GM20431 (cell line): ENCODE data around the gene BTBD9.

Experiments used
- in situ Hi-C: fragments of 300-500 bp; cut with MseI, MboI; formaldehyde crosslinking; loops from one replicate; pipeline ENCODE4 v1.15.0; 2020; ENCODE audit warnings: low sequenced_read_pairs; ENCODE audit not compliant: unreplicated experiment

BTBD9 gene

DNA sequence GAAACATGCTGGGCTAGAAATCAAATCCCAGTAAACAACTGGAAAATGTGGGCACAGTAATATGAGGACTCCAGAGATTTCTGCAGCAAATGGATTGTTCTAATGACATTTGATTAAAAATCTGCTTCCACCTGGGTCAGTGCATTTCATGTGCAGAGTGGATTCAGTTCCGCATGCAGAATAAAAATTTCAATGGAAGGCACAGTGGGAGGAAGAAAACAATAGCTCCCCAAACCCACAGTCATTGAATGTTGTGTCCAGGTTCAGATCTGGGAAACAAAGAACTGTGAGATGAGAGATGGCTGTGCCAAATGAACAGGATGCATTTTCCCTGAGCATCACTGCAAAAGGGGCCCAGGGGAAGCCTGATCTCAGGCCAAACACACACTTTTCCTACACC lies 403.1 kb downstream of the BTBD9 start:
- in situ Hi-C loops: no loop called here

GRCh38 chr6:38234934-38235682 lies 404.6 kb downstream of the BTBD9 start:
- in situ Hi-C loops: no loop called here

DNA sequence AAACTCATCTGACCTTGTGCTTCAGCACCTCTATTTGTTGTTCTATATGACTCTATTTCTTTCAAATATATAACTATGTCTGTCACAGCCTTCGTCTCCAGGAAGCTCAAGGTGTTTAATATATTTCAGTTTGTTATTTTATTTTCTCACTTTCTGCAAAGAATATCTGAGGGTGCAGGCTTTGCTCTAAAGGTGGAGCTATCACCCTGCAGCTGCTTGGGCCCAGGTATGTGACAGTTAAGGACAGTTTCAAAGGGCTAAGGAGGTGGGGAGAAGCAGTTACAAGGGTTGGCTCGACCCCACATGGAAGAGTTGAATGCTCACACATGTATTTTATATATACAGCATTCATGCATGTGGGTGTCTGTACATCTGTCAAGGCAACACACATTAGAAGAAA lies 405.6 kb downstream of the BTBD9 start:
- in situ Hi-C loops: no loop called here

GRCh38 chr6:38233161-38233791 lies 406.5 kb downstream of the BTBD9 start:
- in situ Hi-C loops: no loop called here

DNA sequence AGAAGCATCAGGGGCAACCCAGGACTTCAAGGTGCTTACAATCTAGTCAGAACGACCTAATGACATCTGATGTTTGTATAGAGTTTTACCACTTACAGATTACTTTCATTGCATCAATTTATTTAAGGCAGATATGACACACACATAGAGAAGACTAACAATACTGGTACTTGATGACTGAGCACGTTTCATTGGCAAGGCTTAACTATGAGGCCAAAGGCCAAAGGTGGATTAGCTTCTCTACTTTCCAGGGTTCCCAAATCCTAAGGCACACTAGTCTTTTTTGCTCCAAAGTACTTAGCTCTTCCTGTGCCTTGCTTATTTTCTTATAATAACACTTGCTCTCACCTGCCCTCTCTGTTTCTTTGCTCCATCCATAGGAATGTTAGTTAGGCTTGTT lies 414.0 kb downstream of the BTBD9 start:
- in situ Hi-C loops: no loop called here

GRCh38 chr6:38221251-38221650 lies 418.5 kb downstream of the BTBD9 start:
- in situ Hi-C loops: no loop called here

- in situ Hi-C loops: no loop called here
Observed at GRCh38 chr6:38220069-38220723, 419.5 kb downstream of the BTBD9 start.

DNA sequence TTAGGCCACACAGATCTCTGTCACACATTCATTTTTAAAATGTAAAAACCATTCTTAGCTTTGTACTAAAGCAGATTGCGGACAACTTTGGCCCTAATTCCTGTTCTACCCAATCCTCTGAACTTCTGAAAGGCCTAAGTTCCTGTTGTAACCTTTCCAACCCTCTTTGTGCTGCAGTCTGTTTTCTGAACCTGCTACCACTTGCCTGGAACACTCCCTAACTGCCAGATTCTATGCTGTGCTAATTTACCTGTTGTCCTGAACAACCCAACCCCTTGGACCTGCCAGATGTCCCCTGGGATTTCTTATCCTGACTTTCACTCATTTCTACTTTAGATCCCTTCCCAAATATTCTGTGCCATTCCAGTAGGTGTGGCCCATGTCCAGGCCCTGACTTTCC lies 421.5 kb downstream of the BTBD9 start:
- in situ Hi-C loops: no loop called here

DNA sequence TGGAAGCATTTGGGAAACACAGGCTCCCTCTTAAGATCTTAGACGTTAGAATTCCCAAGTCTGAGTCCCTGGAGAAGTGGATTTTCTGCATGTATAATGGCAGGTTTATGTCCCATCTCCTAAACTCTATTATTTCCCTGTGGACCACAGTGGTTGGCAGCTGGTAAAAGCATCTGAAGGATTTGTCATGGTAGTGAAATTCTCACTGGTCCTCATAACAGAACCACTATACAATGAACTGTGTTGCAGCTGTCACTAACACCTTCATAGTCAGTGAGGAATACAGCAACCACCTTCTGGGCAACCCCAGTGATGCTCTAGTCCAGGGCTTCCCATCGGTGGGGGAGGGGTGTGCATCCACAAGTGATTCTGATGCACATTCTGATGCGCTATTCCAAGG lies 423.3 kb downstream of the BTBD9 start:
- in situ Hi-C loops: no loop called here

DNA sequence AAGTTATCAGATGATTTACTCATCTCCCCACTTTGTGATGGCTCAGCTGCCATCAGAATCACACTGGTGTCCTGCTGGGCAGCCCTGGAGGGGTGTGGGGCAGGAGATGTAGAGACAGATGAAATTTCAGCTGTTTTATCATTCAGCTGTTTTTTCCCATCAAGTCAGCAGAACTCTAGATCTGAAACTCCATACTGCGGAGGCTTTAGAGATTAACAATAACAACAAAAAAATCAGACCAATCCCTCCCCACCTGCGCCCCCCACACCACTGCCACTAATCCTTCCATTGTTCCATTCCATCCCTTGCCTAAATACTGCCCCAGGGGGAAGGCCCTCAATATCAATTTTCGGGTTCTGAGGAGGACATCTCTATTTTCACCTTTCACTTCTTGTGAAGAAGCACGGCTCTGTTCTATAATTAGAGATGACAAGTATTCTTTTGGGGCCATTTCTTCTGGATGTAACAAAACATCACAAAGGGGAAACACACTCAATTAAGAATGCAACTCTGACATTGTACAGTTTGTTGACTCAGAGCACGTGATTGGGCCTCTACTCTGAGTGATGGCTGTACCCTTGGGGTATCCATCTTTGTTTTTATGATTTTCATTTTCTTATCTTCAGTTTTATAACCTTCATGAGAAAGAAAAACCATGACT lies 423.9 kb downstream of the BTBD9 start:
- in situ Hi-C loops: no loop called here

DNA sequence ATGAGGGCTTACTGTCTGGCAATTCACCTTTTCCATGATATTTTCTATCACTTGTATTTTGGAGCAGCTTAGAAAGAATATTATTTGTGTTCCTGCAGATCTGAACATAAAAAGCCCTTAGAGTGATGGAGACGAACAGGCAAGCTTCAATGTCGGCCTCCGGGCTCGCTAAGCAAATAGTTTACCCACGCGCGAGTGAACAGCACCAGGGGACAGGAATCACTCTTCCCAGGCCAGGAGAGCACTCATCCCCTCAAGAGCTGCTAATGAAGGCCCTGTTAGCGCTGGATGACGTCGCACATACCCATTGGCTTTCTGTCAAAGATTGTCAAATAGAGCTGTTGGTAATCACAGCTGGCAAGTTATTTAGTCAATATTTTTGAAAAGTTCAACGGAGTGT lies 424.5 kb downstream of the BTBD9 start:
- in situ Hi-C loops: no loop called here

DNA sequence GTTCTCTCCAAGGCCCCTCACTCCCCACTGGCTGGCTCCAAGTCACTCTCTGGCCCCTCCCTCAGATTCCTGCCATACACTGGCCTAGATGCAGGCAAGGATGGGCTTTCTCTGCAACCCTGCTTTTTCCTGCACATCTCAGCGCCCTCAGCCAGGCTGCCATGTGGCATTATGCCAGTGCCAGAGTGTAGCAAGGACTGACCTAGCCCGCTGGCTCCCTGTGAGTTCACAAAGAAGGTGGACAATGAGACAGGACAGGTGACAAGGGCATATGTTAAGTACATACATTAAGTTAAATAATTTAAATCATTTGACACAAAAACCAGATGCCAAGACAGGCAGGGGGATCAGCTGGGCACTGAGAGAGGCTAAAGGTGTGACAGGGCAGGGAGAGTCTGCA lies 425.6 kb downstream of the BTBD9 start:
- in situ Hi-C loops: no loop called here

DNA sequence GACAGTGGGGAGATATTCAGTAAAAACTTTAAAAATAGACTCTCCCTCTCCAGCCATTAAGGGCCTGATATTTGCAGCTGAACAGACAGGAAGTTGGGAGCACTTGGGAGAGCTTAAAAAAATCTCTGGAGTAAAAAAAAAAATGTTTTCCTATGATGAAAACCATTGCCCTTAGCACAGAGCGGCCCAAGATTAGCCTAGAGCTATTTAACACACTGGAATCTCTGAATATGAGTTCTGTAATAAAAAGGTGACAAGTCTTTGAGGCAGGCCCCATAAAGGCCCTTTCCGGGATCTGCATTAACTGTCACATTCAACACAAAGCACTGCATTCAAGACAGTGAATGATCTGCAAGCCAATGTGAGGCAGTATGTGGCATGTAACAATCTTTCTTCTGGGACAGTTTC lies 426.5 kb downstream of the BTBD9 start:
- in situ Hi-C loops: no loop called here

- in situ Hi-C loops: no loop called here
Observed at GRCh38 chr6:38212579-38212978, 427.1 kb downstream of the BTBD9 start.

DNA sequence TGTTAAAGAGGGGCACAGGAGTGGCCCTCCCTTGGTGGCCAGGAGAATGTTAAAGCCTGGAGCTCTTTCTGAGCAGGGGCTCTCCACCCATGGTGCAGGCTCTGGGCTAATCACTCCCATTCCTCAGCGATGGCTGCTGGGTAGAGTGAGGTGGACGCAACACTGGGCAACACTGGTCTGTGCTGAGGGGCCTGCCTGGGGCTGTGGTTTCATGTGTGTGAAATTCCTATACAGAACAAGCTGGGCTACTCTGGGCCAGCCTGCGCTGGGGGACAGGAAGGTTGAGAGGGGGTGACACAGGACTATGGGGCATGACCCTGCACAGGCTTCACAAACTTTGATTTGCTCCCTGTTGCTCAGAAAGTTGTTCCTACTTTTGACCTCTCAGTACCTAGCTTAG lies 427.6 kb downstream of the BTBD9 start:
- in situ Hi-C loops: no loop called here

DNA sequence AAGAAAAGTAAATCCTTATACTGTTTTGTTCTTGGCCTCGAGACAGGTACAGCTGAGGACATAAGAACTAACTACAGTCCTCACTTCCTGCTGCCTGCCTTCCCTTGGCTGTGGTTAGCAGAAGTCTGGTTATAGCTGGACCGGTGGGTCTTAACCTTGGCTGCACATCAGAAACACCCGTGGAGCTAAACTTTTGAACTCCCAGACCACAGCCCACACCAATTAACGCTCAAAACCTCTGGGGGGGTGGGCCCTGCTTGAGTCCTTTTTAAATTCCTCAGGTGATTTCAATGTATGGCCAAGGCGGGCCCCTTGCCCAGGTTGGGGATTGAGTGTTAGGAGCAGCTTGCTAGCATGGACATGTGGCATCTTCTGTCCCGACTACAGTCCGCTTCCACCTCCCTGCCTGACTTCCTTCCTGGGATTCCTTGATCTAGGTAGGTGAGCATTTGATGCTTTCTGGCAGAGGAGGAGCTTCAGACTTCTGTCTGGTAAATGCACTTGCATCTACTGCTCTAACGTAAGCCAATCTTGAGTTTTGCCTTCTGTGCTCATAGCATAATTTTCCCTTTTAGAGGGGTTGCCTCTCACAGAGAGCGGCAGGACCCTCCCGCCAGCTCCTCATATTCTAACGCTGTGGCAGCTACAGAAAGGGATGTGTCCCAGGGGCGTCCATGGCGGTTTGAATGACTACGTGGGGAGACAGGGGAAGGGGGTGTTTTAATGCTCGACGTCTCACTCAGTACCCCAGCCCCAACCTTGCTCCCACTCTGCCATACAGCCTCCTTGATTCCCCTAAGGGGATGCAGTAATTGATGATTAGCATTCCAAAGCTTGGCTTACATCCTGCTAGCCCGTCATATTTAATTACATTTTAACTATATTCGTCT lies 430.1 kb downstream of the BTBD9 start:
- in situ Hi-C loops: no loop called here

DNA sequence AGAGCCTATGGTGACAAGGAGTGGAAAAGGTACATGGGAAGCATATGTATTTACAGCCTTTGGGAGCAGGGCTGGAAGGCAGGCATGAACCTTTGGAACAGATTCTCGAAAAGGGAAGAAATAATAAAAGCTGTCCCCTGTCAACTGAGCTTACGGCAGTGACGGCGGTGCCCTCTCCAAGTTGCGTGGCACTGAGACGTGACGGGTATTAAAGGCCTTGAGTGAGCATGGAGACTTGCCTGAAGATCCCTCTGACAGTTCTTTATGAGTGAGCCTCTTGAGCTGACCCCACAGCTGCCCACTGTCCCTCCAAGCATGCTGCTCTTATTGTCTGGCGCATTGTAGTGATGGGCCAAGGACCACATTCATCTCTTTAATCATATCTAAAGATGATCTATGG lies 431.7 kb downstream of the BTBD9 start:
- in situ Hi-C loops: no loop called here

DNA sequence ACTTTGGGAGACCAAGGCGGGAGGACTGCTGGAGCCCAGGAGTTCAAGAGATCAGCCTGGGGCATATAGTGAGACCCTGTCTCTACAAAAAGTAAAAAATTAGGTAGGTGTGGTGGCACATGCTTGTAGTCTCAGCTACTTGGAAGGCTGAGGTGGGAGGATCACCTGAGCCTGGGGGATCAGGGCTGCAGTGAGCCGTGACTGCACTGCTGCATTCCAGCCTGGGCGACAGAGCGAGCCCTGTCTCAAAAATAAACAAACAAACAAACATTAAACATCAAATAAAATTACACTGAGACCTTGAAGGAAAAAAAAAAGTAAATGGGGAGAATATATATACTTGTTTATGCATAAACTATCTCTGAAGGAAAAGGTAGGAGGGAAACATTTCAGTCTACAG lies 432.4 kb downstream of the BTBD9 start:
- in situ Hi-C loops: no loop called here

DNA sequence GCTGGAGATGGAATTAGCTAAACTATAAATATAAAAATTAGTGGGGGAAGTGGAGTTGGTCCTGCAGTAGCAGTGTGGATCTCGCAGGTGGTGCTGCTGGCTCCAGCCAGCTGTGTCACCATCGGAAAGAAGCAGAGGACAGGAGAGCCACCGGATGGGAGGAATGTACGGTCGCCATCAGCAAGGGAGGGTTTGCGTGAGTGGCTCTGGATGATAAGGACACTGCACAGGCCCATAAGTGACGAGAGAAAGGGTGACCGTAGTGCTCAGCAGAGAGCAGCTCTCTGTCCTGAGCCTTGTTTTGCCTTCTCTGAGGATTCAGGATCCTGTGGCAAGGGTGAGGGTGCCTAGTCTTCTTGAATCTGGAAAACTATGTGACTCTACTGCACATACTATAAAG lies 441.5 kb downstream of the BTBD9 start:
- in situ Hi-C loops: no loop called here

DNA sequence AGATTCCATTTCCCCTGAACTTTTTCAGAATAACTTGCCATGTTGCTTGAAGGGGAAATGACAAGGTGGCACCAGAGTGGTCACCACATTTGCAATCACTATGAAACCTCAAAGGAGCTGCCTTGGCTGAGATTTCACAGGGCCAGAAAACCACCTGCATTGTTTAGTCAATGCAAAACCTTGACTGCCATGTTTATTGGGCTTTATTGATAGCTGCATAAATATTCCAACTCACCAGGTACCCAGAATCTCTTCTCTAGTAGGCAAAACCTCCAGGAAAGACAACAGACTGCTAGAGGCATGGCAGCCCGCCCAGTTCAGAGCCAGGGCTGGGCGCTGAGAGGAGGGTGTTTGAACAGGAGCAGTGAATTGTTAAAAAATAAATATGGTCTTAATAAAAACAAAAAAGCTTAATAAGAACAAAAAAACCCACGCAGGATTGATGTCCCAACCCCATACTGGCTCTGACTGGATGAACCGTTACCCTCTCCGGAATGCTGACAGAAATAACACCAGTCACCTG lies 444.6 kb downstream of the BTBD9 start:
- in situ Hi-C loops: no loop called here
